DMS153 (cell line): ENCODE data around the gene CCBE1.
"Not testable (repeated sequence)": the region's sequence is repeated elsewhere in the genome, so short reads cannot be mapped to it uniquely, and the experiment has no call there.

Experiments used
- DNase-seq: peaks from one replicate; lab custom pipeline; 2025; lab: John Stamatoyannopoulos, UW

Gene CCBE1

GRCh38 chr18:59697236-59697932 lies at the start of gene CCBE1:
CCBE1 (minus strand) TSS chr18:59697423.
- no peak for DNase-seq

- DNase-seq: no peak
These were observed 47.1 kb upstream of the CCBE1 start for GRCh38 chr18:59744271-59744721.

GRCh38 chr18:59743566-59743965 lies 46.3 kb upstream of the CCBE1 start:
- no peak for DNase-seq

GRCh38 chr18:59742325-59743111 lies 45.3 kb upstream of the CCBE1 start:
- peak; percentile 1 for DNase-seq

- no peak for DNase-seq
These were observed 42.9 kb upstream of the CCBE1 start for GRCh38 chr18:59740141-59740540.

- DNase-seq: no peak
These were observed 40.6 kb upstream of the CCBE1 start for GRCh38 chr18:59737776-59738300.

GRCh38 chr18:59737335-59737734 lies 40.1 kb upstream of the CCBE1 start:
- DNase-seq: not testable (repeated sequence)

- DNase-seq: no peak
These were observed 38.8 kb upstream of the CCBE1 start for GRCh38 chr18:59736061-59736460.

- no peak for DNase-seq
These were observed 38.1 kb upstream of the CCBE1 start for GRCh38 chr18:59735269-59735860.

GRCh38 chr18:59733421-59733820 lies 36.2 kb upstream of the CCBE1 start:
- DNase-seq: no peak

GRCh38 chr18:59730896-59731295 lies 33.7 kb upstream of the CCBE1 start:
- DNase-seq: no peak

GRCh38 chr18:59729781-59730180 lies 32.6 kb upstream of the CCBE1 start:
- DNase-seq: no peak

- no peak for DNase-seq
These were observed 31.6 kb upstream of the CCBE1 start for GRCh38 chr18:59728816-59729215.

GRCh38 chr18:59725142-59725541 lies 27.9 kb upstream of the CCBE1 start:
- no peak for DNase-seq

GRCh38 chr18:59724103-59724502 lies 26.9 kb upstream of the CCBE1 start:
- no peak for DNase-seq

- no peak for DNase-seq
These were observed 24.7 kb upstream of the CCBE1 start for GRCh38 chr18:59721931-59722330.

- no peak for DNase-seq
These were observed 24.0 kb upstream of the CCBE1 start for GRCh38 chr18:59721211-59721610.

GRCh38 chr18:59719544-59720181 lies 22.4 kb upstream of the CCBE1 start:
- no peak for DNase-seq

GRCh38 chr18:59718464-59719157 lies 21.4 kb upstream of the CCBE1 start:
- DNase-seq: no peak

- DNase-seq: no peak
These were observed 20.9 kb upstream of the CCBE1 start for GRCh38 chr18:59718108-59718463.

GRCh38 chr18:59717291-59717690 lies 20.1 kb upstream of the CCBE1 start:
- no peak for DNase-seq

GRCh38 chr18:59715966-59716369 lies 18.7 kb upstream of the CCBE1 start:
- no peak for DNase-seq
